HG02642 (cell line): ENCODE results near the gene RFPL3.
A peak's percentile ranks its signal among the peaks of the same experiment; 100 is the strongest.

Source experiments
- ATAC-seq: cut with Tn5 transposase; IDR thresholded peaks from one replicate; pipeline ENCODE4 v1.9.1; 2021; ENCODE audit warnings: mild to moderate bottlenecking; ENCODE audit not compliant: unreplicated experiment, poor library complexity

The RFPL3 gene

DNA sequence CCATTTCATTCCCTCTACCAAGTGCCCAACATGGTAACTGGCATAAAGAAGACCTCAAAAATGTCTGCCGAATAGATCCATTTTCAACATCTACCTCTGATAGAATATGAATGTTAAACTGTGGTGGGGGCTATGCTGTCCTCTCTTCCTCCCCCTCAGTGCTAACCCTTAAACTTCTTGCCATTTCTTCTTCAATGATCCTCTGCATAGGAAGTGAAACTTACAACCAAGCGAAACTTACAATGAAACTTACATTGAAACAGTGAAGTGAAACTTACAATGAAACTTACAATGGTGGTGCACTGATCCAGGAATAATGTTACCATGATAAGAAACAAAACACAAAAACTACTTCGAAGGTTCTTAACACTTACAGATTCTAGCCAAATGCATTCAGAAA is 49.6 kb downstream of the RFPL3 start:
- peak; percentile 45 for ATAC-seq

DNA sequence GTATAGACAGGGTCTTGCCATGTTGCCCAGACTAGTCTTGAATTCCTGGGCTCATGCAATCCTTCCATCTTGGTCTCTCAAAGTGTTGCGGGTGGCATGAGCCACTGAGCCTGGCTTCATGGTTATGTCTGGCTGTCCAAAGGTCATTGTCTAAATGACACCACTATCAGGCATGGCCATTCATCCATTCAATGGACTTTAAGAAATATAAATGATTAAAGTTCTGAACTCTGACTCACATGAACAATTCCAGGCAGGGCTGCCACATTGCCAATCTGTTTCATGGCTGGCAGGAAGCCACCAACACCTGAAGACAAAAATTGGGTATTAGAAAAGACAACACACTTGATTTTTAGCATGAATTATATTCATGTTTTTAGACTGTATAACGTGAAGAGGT is 50.3 kb downstream of the RFPL3 start:
- ATAC-seq = no peak

DNA sequence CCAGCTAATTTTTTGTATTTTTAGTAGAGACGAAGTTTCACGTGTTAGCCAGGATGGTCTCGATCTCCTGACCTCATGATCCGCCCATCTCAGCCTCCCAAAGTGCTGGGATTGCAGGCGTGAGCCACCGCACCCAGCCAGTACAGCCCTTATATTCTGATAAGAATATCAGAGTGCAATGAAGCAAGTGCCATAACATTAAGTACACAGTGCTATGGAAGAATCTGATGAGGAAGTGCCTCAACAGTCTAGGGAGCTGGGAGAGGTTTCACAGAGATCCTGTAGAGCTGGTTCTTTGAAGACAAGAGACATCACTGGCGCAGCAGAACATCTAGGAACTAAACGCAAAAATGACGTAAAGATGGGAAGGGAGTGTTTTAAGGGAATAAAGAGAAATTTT is 52.3 kb downstream of the RFPL3 start:
- ATAC-seq = no peak

DNA sequence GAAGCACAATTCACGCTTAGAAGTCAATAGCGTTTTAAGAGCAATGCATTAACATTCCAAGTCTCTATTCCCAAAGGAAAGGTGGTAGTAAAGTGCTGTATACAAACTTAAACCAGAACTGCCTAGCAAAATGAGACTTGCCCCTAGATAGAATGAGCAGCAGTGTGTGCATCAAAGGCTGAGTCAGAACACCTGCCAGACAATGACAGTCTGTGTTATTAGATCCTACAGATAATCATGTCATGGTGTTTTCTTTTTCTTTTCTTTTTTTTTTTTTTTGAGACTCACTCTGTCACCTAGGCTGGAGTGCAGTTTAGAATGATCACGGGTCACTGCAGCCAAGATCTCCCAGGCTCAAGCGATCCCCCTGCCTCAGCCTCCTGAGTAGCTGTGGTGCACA is 52.8 kb downstream of the RFPL3 start:
- ATAC-seq = no peak
